WTC11 (cell line): ENCODE measurements around the gene BTLA. TPM values are rescaled to one million over a fixed set of nuclear protein-coding genes. Genes with fewer than 3 reads are reported as not detected.

Experiments
- ATAC-seq: fragments of 200-7000 bp; cut with Tn5 transposase; 2 replicates; pipeline ENCODE4 v1.10.0; 2021; ENCODE audit warnings: mild to moderate bottlenecking, moderate library complexity
- CTCF ChIA-PET: fragments of 300-600 bp; sonication (Branson Sonifier 250); formaldehyde crosslinking; loops from one replicate; lab custom pipeline; 2021; ENCODE audit warnings: antibody characterized with exemption; lab: Charles Lee
- POLR2A ChIA-PET: fragments of 350-600 bp; sonication (Branson Sonifier 250); formaldehyde crosslinking; loops from one replicate; lab custom pipeline; 2021; ENCODE audit warnings: antibody characterized with exemption; lab: Charles Lee
- DNase-seq: peaks from one replicate; pipeline ENCODE4 v3.0.0; 2021; ENCODE audit warnings: low spot score
- H3K27ac Mint-ChIP-seq: 2 replicates; pipeline ENCODE4 v1.8.0; 2021; ENCODE audit warnings: mixed read lengths
- H3K27me3 Mint-ChIP-seq: 2 replicates; pipeline ENCODE4 v1.8.0; 2021; ENCODE audit warnings: low read depth, mild to moderate bottlenecking, moderate library complexity, mixed read lengths
- H3K36me3 Mint-ChIP-seq: 2 replicates; pipeline ENCODE4 v1.8.0; 2021; ENCODE audit warnings: mixed read lengths
- H3K4me1 Mint-ChIP-seq: 2 replicates; pipeline ENCODE4 v1.8.0; 2022; ENCODE audit warnings: mixed read lengths
- H3K4me3 Mint-ChIP-seq: 2 replicates; pipeline ENCODE4 v1.8.0; 2021; ENCODE audit warnings: mild to moderate bottlenecking, moderate library complexity, mixed read lengths
- H3K9me3 Mint-ChIP-seq: 2 replicates; pipeline ENCODE4 v1.8.0; 2021; ENCODE audit warnings: mixed read lengths
- NFYB ChIP-seq: sonication (generic); formaldehyde crosslinking; conservative IDR thresholded peaks from 2 replicates; pipeline ENCODE4 v1.8.0; 2022; ENCODE audit warnings: low read depth, missing genetic modification reagents
- NR1H2 ChIP-seq: sonication (generic); formaldehyde crosslinking; IDR thresholded peaks from 2 replicates; pipeline ENCODE4 v1.9.0; 2021; ENCODE audit warnings: mild to moderate bottlenecking, moderate library complexity, missing genetic modification reagents
- ZBTB21 ChIP-seq: sonication (generic); formaldehyde crosslinking; IDR thresholded peaks from 2 replicates; pipeline ENCODE4 v1.8.1; 2023; ENCODE audit warnings: mild to moderate bottlenecking, missing genetic modification reagents, borderline replicate concordance
- ZNF138 ChIP-seq: sonication (generic); formaldehyde crosslinking; conservative IDR thresholded peaks from 2 replicates; pipeline ENCODE4 v1.8.1; 2022; ENCODE audit warnings: mild to moderate bottlenecking, moderate library complexity, missing genetic modification reagents
- ZNF219 ChIP-seq: sonication (generic); formaldehyde crosslinking; IDR thresholded peaks from 2 replicates; pipeline ENCODE4 v1.8.0; 2023; ENCODE audit warnings: missing genetic modification reagents, mild to moderate bottlenecking, borderline replicate concordance
- total RNA-seq: library from RNA; stranded (reverse); gene quantifications from 3 replicates; pipeline ENCODE4 v1.2.3, GENCODE V29; 2021
- TF ChIP-seq, protein P1 (sequence below): fragments of 250-450 bp; sonication (Bioruptor Pico); conservative IDR thresholded peaks from 2 replicates; pipeline ENCODE4 v1.9.0; 2021; ENCODE audit warnings: mild to moderate bottlenecking
- TF ChIP-seq, protein P2 (sequence below): sonication (generic); formaldehyde crosslinking; IDR thresholded peaks from 2 replicates; pipeline ENCODE4 v1.8.0; 2022; ENCODE audit warnings: missing genetic modification reagents
- TF ChIP-seq, protein P3 (sequence below): fragments of 250-450 bp; sonication (Bioruptor Pico); IDR thresholded peaks from 2 replicates; pipeline ENCODE4 v1.9.0; 2021; ENCODE audit warnings: mild to moderate bottlenecking, borderline replicate concordance
- TF ChIP-seq, protein P4 (sequence below): fragments of 200-600 bp; IDR thresholded peaks from 2 replicates; pipeline ENCODE4 v1.8.0; 2022; ENCODE audit warnings: antibody characterized with exemption

The BTLA gene
- total RNA-seq, 1 experiment from 2014 or later: not detected

DNA sequence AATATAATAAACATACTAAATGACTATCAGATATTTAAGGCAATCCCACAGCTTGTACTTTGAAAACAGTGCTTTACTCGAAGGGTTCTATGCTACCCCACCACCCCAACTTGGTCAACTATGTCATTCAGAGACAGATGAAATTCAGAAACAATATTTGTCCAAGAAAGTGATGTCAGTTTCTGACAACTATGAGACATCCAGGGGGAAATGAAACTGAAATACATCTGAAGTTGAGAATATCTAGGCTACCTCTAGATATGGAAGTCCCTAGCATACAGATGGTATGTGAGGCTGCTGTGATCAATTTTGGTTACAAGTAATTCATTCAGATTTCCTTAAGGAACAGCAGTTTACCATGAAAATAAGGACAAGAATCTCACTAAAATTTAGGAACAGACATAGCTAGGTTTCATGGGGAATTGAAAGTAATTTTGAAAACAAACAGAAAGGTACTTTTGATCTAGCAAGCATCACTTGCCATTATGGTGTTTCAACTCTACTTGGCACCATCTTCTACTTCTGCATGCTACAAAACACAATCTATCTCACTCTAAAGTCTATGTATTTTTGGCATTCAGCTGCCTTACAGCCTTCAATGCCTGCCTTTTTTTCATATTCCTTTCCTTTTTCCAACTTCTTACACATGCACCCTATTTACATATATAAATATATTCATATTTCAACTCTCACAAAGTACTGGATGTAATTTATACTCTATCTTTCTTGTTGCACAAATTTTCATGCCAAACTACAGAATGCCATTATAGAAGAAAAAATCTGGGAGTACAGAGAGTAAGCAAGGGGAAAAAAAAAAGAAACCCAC, 40.8 kb upstream of the BTLA start:
- TF ChIP-seq, protein P1, sequence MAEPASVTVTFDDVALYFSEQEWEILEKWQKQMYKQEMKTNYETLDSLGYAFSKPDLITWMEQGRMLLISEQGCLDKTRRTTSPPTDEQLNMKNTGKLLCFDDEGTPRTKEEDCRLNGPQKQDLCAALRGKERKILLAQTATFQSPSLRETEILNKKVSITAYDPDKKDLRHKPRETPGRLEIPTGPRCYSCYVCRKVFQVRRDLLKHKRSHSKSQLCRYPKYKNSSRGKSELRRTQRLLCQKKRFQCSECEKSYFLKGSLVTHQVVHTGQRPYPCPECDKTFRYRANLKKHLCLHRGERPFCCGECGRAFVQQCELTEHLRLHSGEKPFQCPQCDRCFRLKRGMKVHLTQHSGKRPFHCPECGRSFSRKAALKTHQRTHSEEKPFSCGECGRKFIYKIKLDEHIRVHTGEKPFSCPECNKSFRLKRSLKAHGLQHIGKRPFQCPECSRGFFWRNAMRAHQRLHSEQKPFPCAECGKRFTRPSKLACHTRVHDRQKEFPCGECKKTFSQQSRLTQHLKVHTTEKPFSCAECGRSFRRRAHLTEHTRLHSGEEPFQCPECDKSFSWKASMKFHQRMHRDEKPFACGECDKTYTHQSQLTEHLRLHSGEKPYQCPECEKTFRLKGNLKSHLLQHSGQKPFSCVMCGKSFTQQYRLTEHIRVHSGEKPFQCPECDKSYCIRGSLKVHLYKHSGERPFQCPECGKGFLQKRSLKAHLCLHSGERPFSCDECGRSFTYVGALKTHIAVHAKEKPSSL (CRISPR knock-in tag): no peak
- TF ChIP-seq, protein P2, sequence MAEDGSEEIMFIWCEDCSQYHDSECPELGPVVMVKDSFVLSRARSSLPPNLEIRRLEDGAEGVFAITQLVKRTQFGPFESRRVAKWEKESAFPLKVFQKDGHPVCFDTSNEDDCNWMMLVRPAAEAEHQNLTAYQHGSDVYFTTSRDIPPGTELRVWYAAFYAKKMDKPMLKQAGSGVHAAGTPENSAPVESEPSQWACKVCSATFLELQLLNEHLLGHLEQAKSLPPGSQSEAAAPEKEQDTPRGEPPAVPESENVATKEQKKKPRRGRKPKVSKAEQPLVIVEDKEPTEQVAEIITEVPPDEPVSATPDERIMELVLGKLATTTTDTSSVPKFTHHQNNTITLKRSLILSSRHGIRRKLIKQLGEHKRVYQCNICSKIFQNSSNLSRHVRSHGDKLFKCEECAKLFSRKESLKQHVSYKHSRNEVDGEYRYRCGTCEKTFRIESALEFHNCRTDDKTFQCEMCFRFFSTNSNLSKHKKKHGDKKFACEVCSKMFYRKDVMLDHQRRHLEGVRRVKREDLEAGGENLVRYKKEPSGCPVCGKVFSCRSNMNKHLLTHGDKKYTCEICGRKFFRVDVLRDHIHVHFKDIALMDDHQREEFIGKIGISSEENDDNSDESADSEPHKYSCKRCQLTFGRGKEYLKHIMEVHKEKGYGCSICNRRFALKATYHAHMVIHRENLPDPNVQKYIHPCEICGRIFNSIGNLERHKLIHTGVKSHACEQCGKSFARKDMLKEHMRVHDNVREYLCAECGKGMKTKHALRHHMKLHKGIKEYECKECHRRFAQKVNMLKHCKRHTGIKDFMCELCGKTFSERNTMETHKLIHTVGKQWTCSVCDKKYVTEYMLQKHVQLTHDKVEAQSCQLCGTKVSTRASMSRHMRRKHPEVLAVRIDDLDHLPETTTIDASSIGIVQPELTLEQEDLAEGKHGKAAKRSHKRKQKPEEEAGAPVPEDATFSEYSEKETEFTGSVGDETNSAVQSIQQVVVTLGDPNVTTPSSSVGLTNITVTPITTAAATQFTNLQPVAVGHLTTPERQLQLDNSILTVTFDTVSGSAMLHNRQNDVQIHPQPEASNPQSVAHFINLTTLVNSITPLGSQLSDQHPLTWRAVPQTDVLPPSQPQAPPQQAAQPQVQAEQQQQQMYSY (CRISPR knock-in tag): no peak
- no peak for TF ChIP-seq ZBTB21 (CRISPR knock-in tag)
- TF ChIP-seq ZNF219 (CRISPR knock-in tag): no peak
- TF ChIP-seq, protein P3, sequence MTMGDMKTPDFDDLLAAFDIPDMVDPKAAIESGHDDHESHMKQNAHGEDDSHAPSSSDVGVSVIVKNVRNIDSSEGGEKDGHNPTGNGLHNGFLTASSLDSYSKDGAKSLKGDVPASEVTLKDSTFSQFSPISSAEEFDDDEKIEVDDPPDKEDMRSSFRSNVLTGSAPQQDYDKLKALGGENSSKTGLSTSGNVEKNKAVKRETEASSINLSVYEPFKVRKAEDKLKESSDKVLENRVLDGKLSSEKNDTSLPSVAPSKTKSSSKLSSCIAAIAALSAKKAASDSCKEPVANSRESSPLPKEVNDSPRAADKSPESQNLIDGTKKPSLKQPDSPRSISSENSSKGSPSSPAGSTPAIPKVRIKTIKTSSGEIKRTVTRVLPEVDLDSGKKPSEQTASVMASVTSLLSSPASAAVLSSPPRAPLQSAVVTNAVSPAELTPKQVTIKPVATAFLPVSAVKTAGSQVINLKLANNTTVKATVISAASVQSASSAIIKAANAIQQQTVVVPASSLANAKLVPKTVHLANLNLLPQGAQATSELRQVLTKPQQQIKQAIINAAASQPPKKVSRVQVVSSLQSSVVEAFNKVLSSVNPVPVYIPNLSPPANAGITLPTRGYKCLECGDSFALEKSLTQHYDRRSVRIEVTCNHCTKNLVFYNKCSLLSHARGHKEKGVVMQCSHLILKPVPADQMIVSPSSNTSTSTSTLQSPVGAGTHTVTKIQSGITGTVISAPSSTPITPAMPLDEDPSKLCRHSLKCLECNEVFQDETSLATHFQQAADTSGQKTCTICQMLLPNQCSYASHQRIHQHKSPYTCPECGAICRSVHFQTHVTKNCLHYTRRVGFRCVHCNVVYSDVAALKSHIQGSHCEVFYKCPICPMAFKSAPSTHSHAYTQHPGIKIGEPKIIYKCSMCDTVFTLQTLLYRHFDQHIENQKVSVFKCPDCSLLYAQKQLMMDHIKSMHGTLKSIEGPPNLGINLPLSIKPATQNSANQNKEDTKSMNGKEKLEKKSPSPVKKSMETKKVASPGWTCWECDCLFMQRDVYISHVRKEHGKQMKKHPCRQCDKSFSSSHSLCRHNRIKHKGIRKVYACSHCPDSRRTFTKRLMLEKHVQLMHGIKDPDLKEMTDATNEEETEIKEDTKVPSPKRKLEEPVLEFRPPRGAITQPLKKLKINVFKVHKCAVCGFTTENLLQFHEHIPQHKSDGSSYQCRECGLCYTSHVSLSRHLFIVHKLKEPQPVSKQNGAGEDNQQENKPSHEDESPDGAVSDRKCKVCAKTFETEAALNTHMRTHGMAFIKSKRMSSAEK (CRISPR knock-in tag): no peak
- TF ChIP-seq NFYB (CRISPR knock-in tag): no peak
- TF ChIP-seq ZNF138: no peak
- CTCF ChIA-PET: no interaction called here
- no peak overlapping the region for H3K27ac Mint-ChIP-seq
- no peaks in the 10 kb centered on the region for H3K9me3 Mint-ChIP-seq
- DNase-seq: no peak
- ATAC-seq: no peak
- no peak overlapping the region for H3K4me3 Mint-ChIP-seq
- H3K4me1 Mint-ChIP-seq: no peaks in the 10 kb centered on the region
- H3K27me3 Mint-ChIP-seq: no peaks in the 10 kb centered on the region
- peaks cover 20% of the 10 kb centered on the region for H3K36me3 Mint-ChIP-seq
- POLR2A ChIA-PET: no interaction called here

DNA sequence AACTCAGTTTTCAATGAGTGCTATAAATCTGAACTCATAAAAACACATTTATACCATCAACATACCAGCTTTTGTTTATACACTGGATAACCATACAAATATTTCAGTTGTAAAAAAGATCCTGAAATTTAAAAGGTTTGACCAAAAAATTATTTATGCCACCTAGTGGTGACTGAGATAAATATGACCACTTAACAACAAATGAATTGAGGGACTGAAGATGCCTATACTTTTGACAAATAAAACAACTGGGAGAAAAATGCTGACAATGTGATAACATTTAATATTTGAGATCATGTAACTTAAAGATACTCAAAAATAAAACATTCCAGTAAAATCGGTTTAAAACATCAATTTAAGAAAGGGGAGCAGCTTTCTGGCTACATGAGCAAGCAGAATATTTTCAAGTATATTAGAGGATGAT, 32.1 kb upstream of the BTLA start:
- Mint-ChIP-seq H3K36me3 (peaks cover 21% of the 10 kb centered on the region), H3K9me3 (no peaks in the 10 kb centered on the region), H3K27me3 (no peaks in the 10 kb centered on the region), H3K4me3 (no peak overlapping the region), H3K27ac (no peak overlapping the region), H3K4me1 (no peaks in the 10 kb centered on the region)
- DNase-seq: no peak
- no peak for ATAC-seq
- ChIA-PET CTCF (interaction anchor here (0.9 to 1.4 kb wide), 2 partner anchors 237 to 420 kb away, joined by 7 to 8 read pairs; partner anchors contain the start of gene SLC9C1), POLR2A (no interaction called here)
- no peak for TF ChIP-seq NR1H2 (CRISPR knock-in tag)
- TF ChIP-seq, protein P4, sequence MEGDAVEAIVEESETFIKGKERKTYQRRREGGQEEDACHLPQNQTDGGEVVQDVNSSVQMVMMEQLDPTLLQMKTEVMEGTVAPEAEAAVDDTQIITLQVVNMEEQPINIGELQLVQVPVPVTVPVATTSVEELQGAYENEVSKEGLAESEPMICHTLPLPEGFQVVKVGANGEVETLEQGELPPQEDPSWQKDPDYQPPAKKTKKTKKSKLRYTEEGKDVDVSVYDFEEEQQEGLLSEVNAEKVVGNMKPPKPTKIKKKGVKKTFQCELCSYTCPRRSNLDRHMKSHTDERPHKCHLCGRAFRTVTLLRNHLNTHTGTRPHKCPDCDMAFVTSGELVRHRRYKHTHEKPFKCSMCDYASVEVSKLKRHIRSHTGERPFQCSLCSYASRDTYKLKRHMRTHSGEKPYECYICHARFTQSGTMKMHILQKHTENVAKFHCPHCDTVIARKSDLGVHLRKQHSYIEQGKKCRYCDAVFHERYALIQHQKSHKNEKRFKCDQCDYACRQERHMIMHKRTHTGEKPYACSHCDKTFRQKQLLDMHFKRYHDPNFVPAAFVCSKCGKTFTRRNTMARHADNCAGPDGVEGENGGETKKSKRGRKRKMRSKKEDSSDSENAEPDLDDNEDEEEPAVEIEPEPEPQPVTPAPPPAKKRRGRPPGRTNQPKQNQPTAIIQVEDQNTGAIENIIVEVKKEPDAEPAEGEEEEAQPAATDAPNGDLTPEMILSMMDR: peak; percentile 22
